Fibroblast of skin of scalp (primary cell): ENCODE results near the gene HSPB3.
"Not testable (repeated sequence)": the region's sequence is repeated elsewhere in the genome, so short reads cannot be mapped to it uniquely, and the experiment has no call there.

ENCODE experiments used
- DNase-seq: peaks from one replicate; pipeline ENCODE4 v3.0.0-alpha.2; 2013

The HSPB3 gene

GRCh38 chr5:54457094-54457862 is 1.8 kb downstream of the HSPB3 start:
- peak; percentile 91 for DNase-seq

- no peak for DNase-seq
Observed at GRCh38 chr5:54458221-54458620, 2.7 kb downstream of the HSPB3 start.

GRCh38 chr5:54460181-54460919 is 4.9 kb downstream of the HSPB3 start:
- peak; percentile 64 for DNase-seq

- no peak for DNase-seq
Observed at GRCh38 chr5:54462281-54462680, 6.8 kb downstream of the HSPB3 start.

- DNase-seq = no peak
Observed at GRCh38 chr5:54463713-54464112, 8.2 kb downstream of the HSPB3 start.

- DNase-seq = no peak
Observed at GRCh38 chr5:54469622-54470021, 14.1 kb downstream of the HSPB3 start.

GRCh38 chr5:54470128-54470527 is 14.6 kb downstream of the HSPB3 start:
- peak; percentile 80 for DNase-seq

GRCh38 chr5:54470677-54471076 is 15.2 kb downstream of the HSPB3 start:
- peak; percentile 77 for DNase-seq

GRCh38 chr5:54471398-54471797 is 15.9 kb downstream of the HSPB3 start:
- no peak for DNase-seq

- no peak for DNase-seq
Observed at GRCh38 chr5:54476682-54477081, 21.2 kb downstream of the HSPB3 start.

- no peak for DNase-seq
Observed at GRCh38 chr5:54477941-54478478, 22.5 kb downstream of the HSPB3 start.

- no peak for DNase-seq
Observed at GRCh38 chr5:54480296-54480695, 24.8 kb downstream of the HSPB3 start.

- DNase-seq = no peak
Observed at GRCh38 chr5:54484219-54484894, 28.9 kb downstream of the HSPB3 start.

- DNase-seq = not testable (repeated sequence)
Observed at GRCh38 chr5:54485659-54486058, 30.2 kb downstream of the HSPB3 start.

GRCh38 chr5:54489648-54489979 is 34.1 kb downstream of the HSPB3 start:
- DNase-seq = not testable (repeated sequence)

GRCh38 chr5:54491326-54491725 is 35.8 kb downstream of the HSPB3 start:
- DNase-seq = no peak

GRCh38 chr5:54492178-54492577 is 36.7 kb downstream of the HSPB3 start:
- no peak for DNase-seq

GRCh38 chr5:54495027-54495426 is 39.5 kb downstream of the HSPB3 start:
- DNase-seq = no peak
